Liver (tissue), 9 donors: ENCODE measurements around the gene CERKL. TPM values are rescaled to one million over a fixed set of nuclear protein-coding genes. Genes with fewer than 3 reads are reported as not detected.

Source experiments
- DNase-seq: peaks from one replicate; pipeline ENCODE4 v3.0.0-alpha.2; 2017; ENCODE audit warnings: low spot score
- H3K27ac ChIP-seq, 2 donors: one replicate each; pipeline ENCODE4 v1.7.0; 2013; ENCODE audit warnings: inconsistent platforms in 2 of 2, low read length in 2 of 2, control low read depth in 1 of 2, low read depth in 1 of 2, mild to moderate bottlenecking in 1 of 2
- H3K27me3 ChIP-seq, 4 donors: one replicate each; pipeline versions ENCODE4 v1.6.1 to v1.7.0; 2013; ENCODE audit warnings: low read length in 3 of 4, inconsistent platforms in 1 of 4, mild to moderate bottlenecking in 1 of 4, moderate library complexity in 1 of 4; ENCODE audit not compliant: control insufficient read depth in 4 of 4, insufficient read depth in 4 of 4
- H3K36me3 ChIP-seq, 4 donors: one replicate each; pipeline versions ENCODE4 v1.6.1 to v1.7.0; 2013; ENCODE audit warnings: low read length in 3 of 4, mild to moderate bottlenecking in 3 of 4, low read depth in 1 of 4, moderate library complexity in 1 of 4; ENCODE audit not compliant: control insufficient read depth in 4 of 4, insufficient read depth in 3 of 4
- H3K4me1 ChIP-seq, 4 donors: one replicate each; pipeline versions ENCODE4 v1.6.1 to v1.7.0; 2013; ENCODE audit warnings: low read length in 3 of 4, mild to moderate bottlenecking in 3 of 4, moderate library complexity in 1 of 4; ENCODE audit not compliant: control insufficient read depth in 4 of 4, insufficient read depth in 4 of 4
- H3K4me3 ChIP-seq, 3 donors: one replicate each; pipeline versions ENCODE4 v1.6.1 to v1.7.0; 2013; ENCODE audit warnings: low read length in 3 of 3, control low read depth in 1 of 3, low read depth in 1 of 3, mild to moderate bottlenecking in 1 of 3
- H3K9ac ChIP-seq, 2 donors: one replicate each; pipeline ENCODE4 v1.7.0; 2013; ENCODE audit warnings: low read length in 2 of 2, mild to moderate bottlenecking in 2 of 2, moderate library complexity in 2 of 2, control low read depth in 1 of 2, low read depth in 1 of 2
- H3K9me3 ChIP-seq, 4 donors: one replicate each; pipeline versions ENCODE4 v1.6.1 to v1.7.0; 2013; ENCODE audit warnings: low read length in 3 of 4; ENCODE audit not compliant: control insufficient read depth in 4 of 4
- ATF3 ChIP-seq: IDR thresholded peaks from 2 replicates; pipeline ENCODE4 v1.6.1; 2016; ENCODE audit warnings: antibody characterized with exemption
- CTCF ChIP-seq: fragments of 150-350 bp; IDR thresholded peaks from 2 replicates; pipeline ENCODE4 v1.5.1; 2017; ENCODE audit warnings: improper control_type of control experiment, low read depth, low read length; ENCODE audit not compliant: missing input control
- EGR1 ChIP-seq, 2 donors: IDR thresholded peaks; 2 replicates each; pipeline ENCODE4 v1.6.1; 2016 to 2018; ENCODE audit warnings: antibody characterized with exemption in 2 of 2, low read depth in 2 of 2
- FOXA1 ChIP-seq: IDR thresholded peaks from 2 replicates; pipeline ENCODE4 v1.6.1; 2016; ENCODE audit warnings: antibody characterized with exemption
- FOXA2 ChIP-seq: IDR thresholded peaks from 2 replicates; pipeline ENCODE4 v1.6.1; 2016; ENCODE audit warnings: antibody characterized with exemption
- GABPA ChIP-seq, 2 donors: IDR thresholded peaks in 1 of 2; conservative IDR thresholded peaks in 1 of 2; 2 replicates each; pipeline ENCODE4 v1.6.1; 2016; ENCODE audit warnings: antibody characterized with exemption in 2 of 2, mild to moderate bottlenecking in 1 of 2, moderate library complexity in 1 of 2
- HNF4A ChIP-seq, 2 donors: conservative IDR thresholded peaks; 2 replicates each; pipeline ENCODE4 v1.6.1; 2016; ENCODE audit warnings: antibody characterized with exemption in 2 of 2, mild to moderate bottlenecking in 2 of 2
- HNF4G ChIP-seq: IDR thresholded peaks from 2 replicates; pipeline ENCODE4 v1.6.1; 2016; ENCODE audit warnings: antibody characterized with exemption
- MAX ChIP-seq: IDR thresholded peaks from 2 replicates; pipeline ENCODE4 v1.6.1; 2016; ENCODE audit warnings: antibody characterized with exemption
- NR2F2 ChIP-seq: IDR thresholded peaks from 2 replicates; pipeline ENCODE4 v1.6.1; 2016; ENCODE audit warnings: antibody characterized with exemption
- RAD21 ChIP-seq, 2 donors: IDR thresholded peaks; 2 replicates each; pipeline ENCODE4 v1.6.1; 2016; ENCODE audit warnings: antibody characterized with exemption in 2 of 2, mild to moderate bottlenecking in 2 of 2
- REST ChIP-seq: IDR thresholded peaks from 2 replicates; pipeline ENCODE4 v1.6.1; 2016; ENCODE audit warnings: antibody characterized with exemption, mild to moderate bottlenecking
- RXRA ChIP-seq, 2 donors: IDR thresholded peaks; 2 replicates each; pipeline ENCODE4 v1.6.1; 2017 to 2018; ENCODE audit warnings: antibody characterized with exemption in 2 of 2, mild to moderate bottlenecking in 1 of 2
- SP1 ChIP-seq: IDR thresholded peaks from 2 replicates; pipeline ENCODE4 v1.6.1; 2018; ENCODE audit warnings: antibody characterized with exemption, mild to moderate bottlenecking
- TAF1 ChIP-seq: conservative IDR thresholded peaks from 2 replicates; pipeline ENCODE4 v1.6.1; 2016; ENCODE audit warnings: antibody characterized with exemption, mild to moderate bottlenecking
- YY1 ChIP-seq: IDR thresholded peaks from 2 replicates; pipeline ENCODE4 v1.6.1; 2016; ENCODE audit warnings: antibody characterized with exemption, mild to moderate bottlenecking
- WGBS: extraction: QIAGEN DNeasy Blood & Tissue Kit; methylation state at CpG from one replicate; pipeline ENCODE4 v1.1.7; 2013; 5-methylcytosine and 5-hydroxymethylcytosine counted together
- polyA plus RNA-seq, 2 donors: library from polyadenylated mRNA; stranded (reverse) in 1 of 2; unstranded in 1 of 2; fragments of 200-250 nt in 1 of 2; fragments of >200 nt in 1 of 2; fragmentation: Nextera tagmentation in 1 of 2; extraction: Ambion mirVana in 1 of 2; gene quantifications; one replicate each; pipeline versions ENCODE4 v1.2.1 to v1.2.3, GENCODE V29; 2013 to 2015
- total RNA-seq, 2 donors: library from RNA; depleted of rRNA; stranded (reverse); fragments of >200 nt; gene quantifications; one replicate each; pipeline ENCODE4 v1.2.3, GENCODE V29; 2014
- donor health status: healthy.
- donor health status: healthy.
- donor health status: healthy.
- donor health status: healthy.
- donor health status: healthy.

CERKL gene
- total and polyA plus RNA-seq, 4 donors, result 0.50 to 0.79 TPM; not detected in 2

GRCh38 chr2:181566334-181567032, 90.4 kb downstream of the CERKL start (continued):
- TF ChIP-seq CTCF, result no peak

- TF ChIP-seq FOXA2, result no peak
- no peak for TF ChIP-seq GABPA (IDR thresholded peaks at IDR 0.05 in 1 of 2, conservative IDR thresholded peaks at IDR 0.05 in 1 of 2)
- no peak for TF ChIP-seq ATF3
- TF ChIP-seq EGR1 (IDR thresholded peaks at IDR 0.05; ENCODE audit: low read depth in 2 of 2), result no peak
- TF ChIP-seq TAF1, result no peak
- TF ChIP-seq NR2F2, result no peak
- no peak for TF ChIP-seq REST
- TF ChIP-seq RXRA (IDR thresholded peaks at IDR 0.05), result no peak
- TF ChIP-seq HNF4A (conservative IDR thresholded peaks at IDR 0.05), result no peak
- TF ChIP-seq FOXA1, result no peak
- Histone ChIP-seq H3K27ac (no peak overlapping the region), H3K4me3 (no peak overlapping the region), H3K36me3 (no peaks in the 10 kb centered on the region), H3K27me3 (no peaks in the 10 kb centered on the region), H3K4me1 (no peaks in the 10 kb centered on the region), H3K9me3 (no peaks in the 10 kb centered on the region), H3K9ac (no peak overlapping the region)
- WGBS, result 72% methylated on average over 1 of the region's 1 CpG
- no peak for DNase-seq
Observed at GRCh38 chr2:181563101-181563692, 93.7 kb downstream of the CERKL start.

GRCh38 chr2:181558371-181558770, 98.5 kb downstream of the CERKL start:
- WGBS, result 90% methylated on average over 2 of the region's 2 CpGs
- no peak overlapping the region for H3K27ac ChIP-seq
- TF ChIP-seq ATF3 (no peak), REST (no peak), HNF4A (conservative IDR thresholded peaks at IDR 0.05) (no peak), FOXA1 (no peak), HNF4G (no peak), FOXA2 (no peak), TAF1 (no peak), CTCF (no peak), YY1 (no peak), RAD21 (IDR thresholded peaks at IDR 0.05) (no peak), SP1 (no peak), NR2F2 (no peak), RXRA (IDR thresholded peaks at IDR 0.05) (no peak), GABPA (IDR thresholded peaks at IDR 0.05 in 1 of 2, conservative IDR thresholded peaks at IDR 0.05 in 1 of 2) (no peak), MAX (no peak)

More at GRCh38 chr2:181558371-181558770, 98.5 kb downstream of the CERKL start:
- Histone ChIP-seq H3K4me3 (no peak overlapping the region), H3K27me3 (no peaks in the 10 kb centered on the region), H3K4me1 (no peaks in the 10 kb centered on the region), H3K9ac (no peak overlapping the region), H3K9me3 (no peaks in the 10 kb centered on the region), H3K36me3 (no peaks in the 10 kb centered on the region)
- DNase-seq, result no peak
